ENCODE data around the gene SCARF2. TPM values are rescaled to one million over a fixed set of nuclear protein-coding genes. Genes with fewer than 3 reads are reported as not detected.

The SCARF2 gene
- total and polyA plus RNA-seq, 10 donors = 1.1 to 18.0 (median 9.4) TPM

Small RNAs within 50 kb of the gene (small RNA-seq; reads per million reads assigned to genes)
- gene RF00019 = 0 reads per million in 4 donors
- 0 reads per million in 4 donors for gene RN7SL812P
- gene RNU6-225P = 0 reads per million in 4 donors
- 0 reads per million in 4 donors for gene RNY1P9

Other genes with a start within 250 kb of the SCARF2 start
- 10 to 100 TPM in 2 of 7 donors, 1 to 10 TPM in 5; 4.5 to 11.8 (median 7.0) TPM for gene RTN4R, start 169.5 kb downstream of the SCARF2 start, total RNA-seq
- gene RTN4R, start 169.5 kb downstream of the SCARF2 start, polyA plus RNA-seq = 1 to 10 TPM; 1.5 to 6.5 (median 2.8) TPM
- 10 to 100 TPM; 25.6 to 49.9 (median 32.4) TPM for gene DGCR6L, start 117.8 kb downstream of the SCARF2 start, total RNA-seq
- gene DGCR6L, start 117.8 kb downstream of the SCARF2 start, polyA plus RNA-seq = 10 to 100 TPM; 50.0 to 70.0 (median 66.1) TPM
- gene ZNF74, start 43.7 kb downstream of the SCARF2 start, total RNA-seq = 10 to 100 TPM in 2 of 7 donors, 1 to 10 TPM in 5; 6.2 to 11.7 (median 7.7) TPM
- gene ZNF74, start 43.7 kb downstream of the SCARF2 start, polyA plus RNA-seq = 1 to 10 TPM; 3.4 to 5.6 (median 3.5) TPM
- 10 to 100 TPM; 20.9 to 40.6 (median 36.0) TPM for gene KLHL22, start 58.0 kb upstream of the SCARF2 start, total RNA-seq
- 10 to 100 TPM; 14.0 to 20.8 (median 15.4) TPM for gene KLHL22, start 58.0 kb upstream of the SCARF2 start, polyA plus RNA-seq
- 100 to 1,000 TPM in 4 of 7 donors, 10 to 100 TPM in 3; 76.4 to 162 (median 118) TPM for gene MED15, start 69.8 kb upstream of the SCARF2 start, total RNA-seq
- gene MED15, start 69.8 kb upstream of the SCARF2 start, polyA plus RNA-seq = 10 to 100 TPM; 32.2 to 80.1 (median 78.3) TPM

All from spleen (tissue), 11 donors.